ENCODE results near the gene ZBTB7C. TPM values are rescaled to one million over a fixed set of nuclear protein-coding genes. Genes with fewer than 3 reads are reported as not detected.

Gene ZBTB7C
- total RNA-seq, 1 experiment from 2014 or later, result 0.18 TPM

DNA sequence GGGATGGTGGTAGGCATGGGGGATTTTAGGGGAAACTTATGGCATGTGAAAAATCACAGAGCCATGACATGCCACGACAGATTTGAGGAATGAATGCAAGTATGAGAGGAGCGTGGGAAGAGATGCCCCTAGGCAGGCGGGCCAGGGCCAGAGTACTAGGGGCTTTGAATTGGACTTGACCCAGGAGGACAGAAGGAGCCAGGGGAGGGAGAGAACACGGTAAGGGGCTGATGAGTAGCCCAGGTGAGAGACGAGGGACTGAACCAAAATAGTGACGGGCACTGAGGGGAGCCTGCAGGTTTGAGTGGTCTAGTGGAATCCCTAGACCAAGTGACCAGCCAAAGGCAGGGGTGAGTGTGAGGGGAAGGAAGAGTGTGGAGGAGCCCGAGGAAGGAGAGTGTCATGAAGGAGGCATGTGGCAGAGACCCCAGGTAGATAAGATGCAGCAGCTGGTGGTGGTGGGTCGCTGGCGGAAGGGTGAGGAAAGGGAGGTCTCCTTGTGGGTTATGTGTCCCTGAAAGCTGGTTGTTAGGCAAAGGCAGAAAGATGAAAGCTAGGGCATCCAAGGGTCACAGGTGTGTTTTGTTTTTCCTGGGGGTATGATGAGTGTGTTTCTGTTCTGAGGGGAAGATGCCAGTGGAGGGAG is 48.7 kb downstream of the ZBTB7C start:
- no TSS peak for BruUV-seq (replicated peaks)
- Mint-ChIP-seq H3K36me3 (ENCODE audit: insufficient read depth, unreplicated experiment) (no peaks in the 10 kb centered on the region), H3K4me1 (ENCODE audit: low read depth, unreplicated experiment) (peaks cover 10% of the 10 kb centered on the region), H3K4me3 (ENCODE audit: unreplicated experiment) (no peak overlapping the region), H3K9me3 (ENCODE audit: unreplicated experiment) (no peaks in the 10 kb centered on the region), H3K27ac (ENCODE audit: unreplicated experiment) (peak overlapping the region; percentile 37), H3K27me3 (ENCODE audit: insufficient read depth, unreplicated experiment) (peaks cover 4% of the 10 kb centered on the region)
- POLR2A ChIA-PET, result no interaction called here
- intact Hi-C loops (cut with micrococcal nuclease; ENCODE audit: unreplicated experiment), result no loop called here
- Histone ChIP-seq H3K9me3 (no peaks in the 10 kb centered on the region), H3K27me3 (replicated peaks; ENCODE audit: control insufficient read depth, insufficient read depth, low read length) (no peaks in the 10 kb centered on the region), H3K4me1 (no peaks in the 10 kb centered on the region), H3K36me3 (ENCODE audit: control insufficient read depth, insufficient read depth, low read length) (no peaks in the 10 kb centered on the region), H3K4me3 (ENCODE audit: low read depth, low read length) (no peak overlapping the region)
- TF ChIP-seq, protein P1, sequence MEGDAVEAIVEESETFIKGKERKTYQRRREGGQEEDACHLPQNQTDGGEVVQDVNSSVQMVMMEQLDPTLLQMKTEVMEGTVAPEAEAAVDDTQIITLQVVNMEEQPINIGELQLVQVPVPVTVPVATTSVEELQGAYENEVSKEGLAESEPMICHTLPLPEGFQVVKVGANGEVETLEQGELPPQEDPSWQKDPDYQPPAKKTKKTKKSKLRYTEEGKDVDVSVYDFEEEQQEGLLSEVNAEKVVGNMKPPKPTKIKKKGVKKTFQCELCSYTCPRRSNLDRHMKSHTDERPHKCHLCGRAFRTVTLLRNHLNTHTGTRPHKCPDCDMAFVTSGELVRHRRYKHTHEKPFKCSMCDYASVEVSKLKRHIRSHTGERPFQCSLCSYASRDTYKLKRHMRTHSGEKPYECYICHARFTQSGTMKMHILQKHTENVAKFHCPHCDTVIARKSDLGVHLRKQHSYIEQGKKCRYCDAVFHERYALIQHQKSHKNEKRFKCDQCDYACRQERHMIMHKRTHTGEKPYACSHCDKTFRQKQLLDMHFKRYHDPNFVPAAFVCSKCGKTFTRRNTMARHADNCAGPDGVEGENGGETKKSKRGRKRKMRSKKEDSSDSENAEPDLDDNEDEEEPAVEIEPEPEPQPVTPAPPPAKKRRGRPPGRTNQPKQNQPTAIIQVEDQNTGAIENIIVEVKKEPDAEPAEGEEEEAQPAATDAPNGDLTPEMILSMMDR (IDR thresholded peaks at IDR 0.05; ENCODE audit: insufficient read depth in 1 of 2, low read depth in 1 of 2, low read length in 1 of 2, severe bottlenecking in 1 of 2, unreplicated experiment in 1 of 2), result no peak
- DNase-seq, result no peak
- CTCF ChIA-PET, result no interaction called here

DNA sequence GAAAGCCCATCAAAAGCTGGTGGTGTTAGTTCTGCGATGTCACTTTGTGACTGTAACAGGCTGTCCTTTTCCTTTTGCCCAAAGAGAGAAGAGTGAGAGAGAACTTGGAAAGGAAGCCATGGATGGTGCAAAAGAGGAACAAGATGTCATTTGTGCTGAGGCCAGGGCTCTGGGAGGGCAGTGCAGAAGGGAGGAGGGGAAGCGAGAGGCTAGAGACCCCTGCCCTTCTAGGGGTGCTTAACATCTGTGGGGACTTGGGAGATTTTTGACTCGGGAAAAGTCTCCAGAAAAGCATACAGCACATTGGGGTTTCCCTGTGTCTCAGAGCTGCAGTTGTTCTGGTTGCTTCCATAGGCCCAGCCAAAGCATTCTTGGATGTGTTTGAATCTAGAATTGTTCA is 49.6 kb downstream of the ZBTB7C start:
- BruUV-seq (replicated peaks), result no TSS peak
- Histone ChIP-seq H3K4me3 (ENCODE audit: low read depth, low read length) (no peak overlapping the region), H3K9me3 (no peaks in the 10 kb centered on the region), H3K36me3 (ENCODE audit: control insufficient read depth, insufficient read depth, low read length) (no peaks in the 10 kb centered on the region), H3K4me1 (no peaks in the 10 kb centered on the region), H3K27me3 (replicated peaks; ENCODE audit: control insufficient read depth, insufficient read depth, low read length) (no peaks in the 10 kb centered on the region)
- H3K9me3 Mint-ChIP-seq (ENCODE audit: unreplicated experiment), result no peaks in the 10 kb centered on the region
- no peak overlapping the region for H3K27ac Mint-ChIP-seq (ENCODE audit: unreplicated experiment)
- peaks cover 4% of the 10 kb centered on the region for H3K27me3 Mint-ChIP-seq (ENCODE audit: insufficient read depth, unreplicated experiment)
- no peaks in the 10 kb centered on the region for H3K36me3 Mint-ChIP-seq (ENCODE audit: insufficient read depth, unreplicated experiment)
- intact Hi-C loops (cut with micrococcal nuclease; ENCODE audit: unreplicated experiment), result no loop called here
- peaks cover 10% of the 10 kb centered on the region for H3K4me1 Mint-ChIP-seq (ENCODE audit: low read depth, unreplicated experiment)
- ChIA-PET CTCF (no interaction called here), POLR2A (no interaction called here)
- TF ChIP-seq, protein P1 (IDR thresholded peaks at IDR 0.05; ENCODE audit: insufficient read depth in 1 of 2, low read depth in 1 of 2, low read length in 1 of 2, severe bottlenecking in 1 of 2, unreplicated experiment in 1 of 2), result no peak
- no peak for DNase-seq
- H3K4me3 Mint-ChIP-seq (ENCODE audit: unreplicated experiment), result no peak overlapping the region

DNA sequence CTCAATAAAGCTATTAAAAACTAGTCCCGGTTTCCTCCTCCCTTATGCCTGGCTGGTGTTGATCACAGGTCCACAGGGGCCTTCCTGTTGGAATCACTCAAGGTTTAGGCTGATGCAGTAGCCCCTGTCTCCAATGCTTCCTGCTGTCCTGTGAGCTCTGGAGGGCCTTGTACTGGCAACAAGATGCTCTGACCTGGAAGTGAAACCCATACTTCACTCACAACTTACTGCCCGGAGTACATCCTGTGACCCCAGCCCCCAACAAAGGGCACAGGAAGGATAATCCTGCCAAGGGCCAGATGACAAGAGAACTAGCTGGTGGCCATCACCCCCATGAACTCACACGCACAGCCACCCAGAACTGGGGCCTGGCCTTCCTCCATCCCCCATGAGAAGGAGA is 50.3 kb downstream of the ZBTB7C start:
- H3K4me3 ChIP-seq (ENCODE audit: low read depth, low read length), result no peak overlapping the region
- H3K4me1 ChIP-seq, result no peaks in the 10 kb centered on the region
- no peak for DNase-seq
- no peaks in the 10 kb centered on the region for H3K36me3 ChIP-seq (ENCODE audit: control insufficient read depth, insufficient read depth, low read length)
- TF ChIP-seq, protein P1 (IDR thresholded peaks at IDR 0.05; ENCODE audit: insufficient read depth in 1 of 2, low read depth in 1 of 2, low read length in 1 of 2, severe bottlenecking in 1 of 2, unreplicated experiment in 1 of 2), result no peak
- H3K4me1 Mint-ChIP-seq (ENCODE audit: low read depth, unreplicated experiment), result peaks cover 10% of the 10 kb centered on the region
- no peak overlapping the region for H3K27ac Mint-ChIP-seq (ENCODE audit: unreplicated experiment)
- H3K9me3 ChIP-seq, result no peaks in the 10 kb centered on the region
- no peaks in the 10 kb centered on the region for H3K27me3 ChIP-seq (replicated peaks; ENCODE audit: control insufficient read depth, insufficient read depth, low read length)
- BruUV-seq (replicated peaks), result no TSS peak
- no peak overlapping the region for H3K4me3 Mint-ChIP-seq (ENCODE audit: unreplicated experiment)
- peaks cover 4% of the 10 kb centered on the region for H3K27me3 Mint-ChIP-seq (ENCODE audit: insufficient read depth, unreplicated experiment)
- ChIA-PET CTCF (no interaction called here), POLR2A (no interaction called here)
- no peaks in the 10 kb centered on the region for H3K9me3 Mint-ChIP-seq (ENCODE audit: unreplicated experiment)
- intact Hi-C loops (cut with micrococcal nuclease; ENCODE audit: unreplicated experiment), result no loop called here
- no peaks in the 10 kb centered on the region for H3K36me3 Mint-ChIP-seq (ENCODE audit: insufficient read depth, unreplicated experiment)
